T follicular helper cell (primary cell): Measurements from ENCODE around the gene IRF2BPL.

Experiments
- DNase-seq: peaks from one replicate; pipeline ENCODE4 v3.0.0-alpha.2; 2020; ENCODE audit warnings: low read depth

The IRF2BPL gene

DNA sequence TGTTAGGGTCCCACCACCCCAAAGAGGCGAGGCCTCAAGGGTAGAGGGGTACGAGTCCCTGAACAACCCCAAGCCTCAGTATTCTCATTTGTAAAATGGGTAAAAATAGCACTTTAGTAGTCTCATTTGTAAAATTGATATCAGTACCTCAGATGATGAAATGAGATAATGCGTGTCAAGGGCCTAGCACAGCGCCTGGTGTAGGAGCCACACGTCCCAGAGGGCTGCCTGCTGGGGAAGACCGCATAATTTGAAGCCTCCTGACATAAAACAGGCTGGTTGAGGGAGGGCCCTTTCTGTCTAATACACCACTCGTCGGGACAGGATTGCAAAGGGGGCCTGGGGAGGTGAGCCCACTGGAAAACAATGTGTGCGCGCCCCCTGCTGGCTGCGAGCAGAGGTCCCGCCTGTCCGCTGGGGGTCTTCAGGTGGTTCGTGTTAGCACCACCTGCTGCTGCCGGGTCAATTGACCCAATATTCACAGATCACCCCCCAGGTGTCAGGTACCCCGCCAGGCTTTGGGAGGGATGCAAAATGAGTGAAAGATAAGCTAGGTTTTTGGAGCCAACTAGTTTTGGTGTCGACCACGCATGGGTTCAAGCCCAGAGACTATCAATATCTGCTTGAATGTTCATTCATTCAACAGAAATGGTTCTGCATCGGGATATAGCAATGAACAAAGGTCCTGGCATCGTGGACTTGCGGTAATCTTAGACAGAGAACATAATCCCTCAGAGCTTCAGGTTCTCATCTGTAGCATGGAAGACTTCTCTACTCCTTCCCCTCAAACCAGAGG is 24.7 kb upstream of the IRF2BPL start:
- peak; percentile 62 for DNase-seq

DNA sequence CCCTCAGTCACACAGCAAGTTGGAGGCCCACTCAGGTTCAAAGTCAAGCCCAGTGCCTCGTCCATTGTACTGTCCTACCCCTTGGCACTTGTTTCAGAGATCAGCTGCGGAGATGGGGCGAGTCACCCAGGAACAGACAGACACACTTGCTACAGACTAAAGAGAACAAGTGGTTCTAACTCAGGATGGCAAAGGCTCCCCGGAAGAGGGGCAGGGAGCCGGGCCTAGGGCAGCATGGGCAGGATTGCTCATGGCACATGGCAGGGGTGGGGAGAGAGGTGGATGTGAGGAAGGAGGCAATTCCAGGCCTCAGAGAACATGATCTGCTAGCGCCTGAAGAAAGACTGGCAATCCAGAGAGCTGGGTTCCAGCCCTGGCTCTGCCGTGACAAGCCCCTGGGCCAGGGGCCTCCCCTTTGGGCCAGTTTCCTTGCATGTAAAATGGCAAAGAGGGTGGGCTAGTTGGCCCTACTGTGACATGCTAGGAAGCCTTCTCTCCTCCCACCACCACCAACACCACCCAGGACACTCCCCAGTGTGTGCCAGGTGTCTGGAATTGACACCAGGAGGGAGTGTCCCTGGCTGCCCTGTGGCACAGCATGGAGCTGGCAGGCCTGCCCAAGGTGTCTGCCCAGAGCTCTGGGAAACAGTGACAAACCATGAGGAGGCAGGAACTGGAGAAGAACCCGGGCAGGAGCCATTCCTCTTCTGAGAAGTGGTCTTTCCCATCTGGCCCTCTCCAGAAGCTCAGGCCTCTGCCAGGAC is 24.0 kb upstream of the IRF2BPL start:
- DNase-seq, result no peak

DNA sequence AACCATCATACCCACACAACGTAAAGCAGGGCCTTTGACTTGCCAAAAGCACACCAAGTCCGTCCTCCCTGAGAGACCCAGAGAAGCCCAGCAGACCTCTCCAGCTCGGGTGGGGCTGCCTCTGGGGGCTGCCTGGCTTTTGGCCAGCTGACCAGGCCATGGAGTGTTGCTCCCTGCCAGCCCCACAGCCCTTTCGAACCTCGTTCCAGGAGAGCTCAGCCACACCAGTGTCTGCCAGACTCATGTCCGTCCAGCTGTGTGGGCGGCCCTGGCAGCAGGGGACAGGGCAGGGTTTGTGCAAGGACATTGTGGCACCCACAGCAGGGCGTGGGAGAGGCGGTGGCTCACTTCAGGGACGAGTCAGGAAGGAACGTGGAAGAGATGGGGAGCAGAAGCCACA is 22.6 kb upstream of the IRF2BPL start:
- DNase-seq, result no peak

DNA sequence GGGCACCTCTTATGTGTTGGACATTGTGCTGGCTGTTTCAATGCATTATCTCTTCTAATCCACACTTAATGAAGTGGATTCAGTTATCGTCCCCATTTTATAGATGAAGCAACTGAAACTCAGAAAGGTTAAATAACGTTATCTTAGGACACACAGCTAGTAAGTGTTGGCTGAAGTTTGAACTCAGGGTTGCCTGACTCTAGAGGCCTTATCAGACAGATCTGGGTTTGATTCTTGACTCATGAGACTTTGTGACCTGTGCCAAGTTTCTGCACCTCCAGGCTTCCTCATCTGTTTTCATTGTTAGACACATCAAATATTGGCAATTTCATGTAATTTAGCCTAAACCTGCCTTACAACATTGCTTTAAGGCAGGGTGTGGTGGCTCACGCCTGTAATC is 18.2 kb upstream of the IRF2BPL start:
- no peak for DNase-seq

DNA sequence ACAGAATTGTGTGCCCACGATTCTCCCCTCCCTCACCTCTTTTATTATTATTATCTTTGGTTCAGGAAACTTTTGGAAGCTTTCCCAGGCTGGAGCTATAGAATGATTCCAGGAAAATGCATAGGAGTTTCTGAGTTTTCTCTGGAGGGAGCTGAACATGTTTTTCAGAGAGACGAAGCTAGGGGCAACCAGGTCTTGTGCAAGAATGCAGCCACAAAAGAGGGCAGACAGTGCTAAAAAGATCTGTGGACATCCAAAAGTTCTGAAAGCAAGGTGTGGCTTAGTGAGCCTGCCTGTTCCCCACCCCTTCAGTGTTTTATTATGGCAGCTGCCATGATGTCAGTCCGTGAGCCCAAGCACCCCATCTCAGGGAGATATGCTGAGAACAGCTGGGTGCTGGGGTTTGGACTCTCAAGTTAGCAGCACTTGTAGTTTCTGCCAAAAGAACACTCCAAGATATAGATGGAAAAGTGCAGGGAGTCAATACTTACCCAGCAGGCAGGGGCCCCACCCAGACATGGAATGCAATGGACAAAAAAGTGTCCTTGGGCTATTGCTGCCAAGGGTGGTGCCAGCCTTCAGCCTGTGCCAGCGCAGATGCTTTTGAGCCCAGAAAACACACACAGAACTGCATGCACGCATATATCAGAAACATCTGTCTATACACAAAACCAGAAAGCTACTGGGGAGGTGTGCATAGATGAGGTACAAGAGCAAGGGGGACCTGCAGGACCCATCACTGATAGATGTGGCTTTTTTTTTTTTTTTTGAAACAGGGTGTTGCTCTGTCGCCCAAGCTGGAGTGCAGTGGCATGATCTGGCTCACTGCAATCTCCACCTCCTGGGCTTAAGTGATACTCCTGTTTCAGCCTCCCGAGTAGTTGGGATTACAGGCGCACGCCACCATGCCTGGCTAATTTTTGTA is 17.0 kb upstream of the IRF2BPL start:
- no peak for DNase-seq

DNA sequence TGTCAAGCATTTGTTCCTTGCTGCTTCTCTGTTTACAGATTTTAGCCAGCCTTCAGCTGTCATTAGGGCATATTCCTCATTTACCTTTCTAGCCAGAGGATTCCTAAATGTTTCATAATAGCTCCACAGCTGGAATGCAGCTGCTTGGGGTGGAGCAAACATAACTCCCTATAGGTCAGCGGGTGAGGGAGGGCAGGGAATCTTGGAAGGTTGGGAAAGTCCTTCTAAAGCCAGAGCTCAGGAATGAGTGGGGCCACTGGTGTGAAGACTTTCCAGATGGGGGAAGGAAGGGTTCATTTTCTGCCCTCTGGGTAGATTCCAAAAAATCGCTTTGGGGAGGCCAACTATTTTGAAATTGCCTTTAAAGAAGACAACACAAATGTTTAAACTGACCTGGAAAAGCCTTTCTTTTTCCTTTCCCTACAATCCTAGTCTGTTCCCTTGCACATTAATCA is 16.3 kb upstream of the IRF2BPL start:
- DNase-seq, result no peak

DNA sequence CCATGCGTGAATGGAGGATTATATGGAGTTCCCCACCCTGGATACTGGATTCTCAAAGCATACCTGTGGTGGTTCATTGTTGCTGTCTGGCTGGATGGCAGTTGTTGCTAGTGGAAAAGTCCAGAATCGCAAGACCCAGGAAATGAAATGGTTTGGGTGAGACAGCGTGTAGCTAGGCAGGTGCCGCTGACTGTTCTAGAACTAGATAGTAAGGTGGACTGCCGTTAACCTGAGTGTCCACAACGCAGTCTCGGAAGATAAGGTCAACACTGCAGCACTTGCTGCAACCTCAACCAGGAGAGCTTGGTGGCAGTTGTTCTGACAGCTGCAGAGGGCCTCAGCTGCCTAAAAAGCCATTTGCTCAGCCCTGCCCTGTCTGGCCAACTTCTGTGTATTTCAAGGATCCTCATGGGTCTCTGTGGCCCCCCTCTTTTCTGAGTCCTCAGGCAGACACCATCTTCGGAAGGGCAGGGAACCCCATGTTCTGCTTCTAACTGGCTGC is 15.5 kb upstream of the IRF2BPL start:
- no peak for DNase-seq

DNA sequence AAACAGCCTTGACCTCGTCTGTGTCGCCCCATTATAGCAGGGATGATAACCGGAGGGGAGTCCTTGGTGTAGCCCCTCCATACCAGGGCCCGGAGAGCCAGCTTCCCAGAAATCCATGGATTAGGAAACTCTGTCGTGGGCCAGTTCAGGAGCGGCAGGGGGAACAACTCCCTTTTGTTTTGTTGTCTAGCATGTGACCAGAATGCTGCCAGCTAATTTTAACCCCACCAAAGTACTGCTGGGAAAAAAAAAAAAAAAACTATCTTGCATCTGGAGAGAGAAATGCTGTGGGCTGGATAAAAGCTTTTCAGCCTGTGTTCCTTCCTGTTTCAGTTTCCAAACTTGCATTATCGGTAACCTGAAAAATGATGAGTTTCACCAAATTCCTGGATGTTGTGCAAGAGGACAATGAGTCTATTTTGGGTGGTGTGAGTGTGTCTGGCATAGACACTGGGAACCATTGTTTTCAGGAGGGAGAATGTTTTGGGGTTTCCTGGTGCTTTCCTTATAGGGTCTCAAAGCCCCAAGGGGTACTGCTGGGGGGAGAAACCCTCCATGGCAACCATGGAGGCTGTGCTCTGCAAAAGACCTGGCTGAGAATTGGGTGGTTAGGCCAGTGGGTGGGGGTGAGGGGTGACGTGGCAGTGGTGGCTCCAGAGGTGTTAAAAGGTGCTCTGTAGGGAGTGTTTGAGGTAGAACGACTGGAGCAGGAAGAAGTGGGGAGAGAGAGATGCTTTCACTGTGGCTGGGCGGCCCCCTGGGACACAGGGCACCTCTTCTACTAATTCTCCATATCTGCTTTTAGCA is 14.9 kb upstream of the IRF2BPL start:
- no peak for DNase-seq

DNA sequence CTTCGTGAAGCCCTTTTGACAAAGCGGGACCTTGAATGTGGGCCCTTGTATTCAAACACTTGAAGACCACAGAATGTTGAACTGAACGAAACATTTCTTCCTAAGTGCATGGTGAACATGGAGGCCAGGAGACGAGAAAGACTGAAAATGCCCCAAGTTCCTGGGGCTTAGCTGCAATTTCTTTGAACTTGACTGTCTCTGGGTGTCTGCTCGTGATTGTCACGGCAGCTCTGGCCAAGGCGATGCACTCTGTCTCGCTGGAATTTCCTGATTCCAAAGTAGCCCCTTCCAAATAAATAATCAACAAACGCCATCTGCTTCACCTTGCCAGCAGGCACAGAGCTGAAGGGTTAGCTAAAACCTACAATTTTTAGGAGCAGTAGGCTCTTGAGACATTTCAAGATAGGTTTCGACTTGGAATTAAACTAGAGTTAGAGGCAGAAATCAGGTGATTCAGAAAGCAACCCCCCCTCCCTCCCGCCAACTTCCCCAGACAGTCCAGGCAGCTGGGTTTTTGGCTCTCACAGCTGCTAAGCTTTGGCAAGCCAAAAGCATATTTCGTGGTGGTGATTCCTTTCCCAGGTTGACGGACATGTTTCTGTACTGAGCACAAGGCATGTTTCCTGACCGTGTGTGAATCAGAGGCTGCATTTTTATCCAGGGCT is 13.5 kb upstream of the IRF2BPL start:
- DNase-seq, result no peak

DNA sequence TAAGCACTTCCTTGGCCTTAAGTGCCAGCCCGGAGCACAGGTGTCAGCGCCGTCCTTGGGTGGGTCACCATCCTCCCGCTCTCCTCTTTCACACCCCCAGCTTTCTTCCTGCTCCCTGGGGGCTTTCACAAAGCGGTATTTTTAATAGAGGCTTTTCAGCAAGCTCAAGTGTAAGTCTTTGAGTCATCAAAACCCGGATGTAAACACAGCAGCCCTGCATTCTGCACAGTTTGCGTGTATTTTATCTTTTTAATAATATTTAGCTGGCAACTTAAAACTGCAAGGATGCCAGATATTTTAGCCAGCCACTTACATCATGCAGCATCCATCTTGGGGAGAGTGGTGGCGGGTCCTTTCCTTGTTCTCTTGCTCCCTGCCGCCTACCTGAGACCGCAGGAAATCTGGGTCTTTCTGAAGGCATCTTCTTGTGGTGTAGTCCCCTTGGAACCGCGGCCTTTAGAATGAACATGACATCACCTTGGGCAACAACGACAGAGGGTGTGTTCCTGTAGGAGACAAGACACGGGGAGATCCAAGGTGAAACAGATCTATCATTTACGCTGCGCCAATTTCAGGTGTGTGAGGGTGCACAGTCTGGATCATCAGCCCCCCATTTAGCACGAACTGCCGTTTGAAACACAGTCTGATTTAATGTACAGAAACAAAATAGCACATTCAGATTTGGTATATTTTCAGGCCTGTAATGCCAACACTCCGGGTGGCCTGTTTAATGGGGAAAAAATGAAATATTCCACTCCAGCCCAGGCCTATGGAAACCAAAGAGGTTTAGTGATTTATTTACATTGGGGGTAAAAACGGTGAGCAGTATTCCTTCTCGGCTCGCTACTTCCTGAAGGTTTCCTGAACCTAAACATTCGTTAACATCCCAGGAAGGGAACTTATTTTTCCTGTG is 12.5 kb upstream of the IRF2BPL start:
- DNase-seq, result peak; percentile 44

DNA sequence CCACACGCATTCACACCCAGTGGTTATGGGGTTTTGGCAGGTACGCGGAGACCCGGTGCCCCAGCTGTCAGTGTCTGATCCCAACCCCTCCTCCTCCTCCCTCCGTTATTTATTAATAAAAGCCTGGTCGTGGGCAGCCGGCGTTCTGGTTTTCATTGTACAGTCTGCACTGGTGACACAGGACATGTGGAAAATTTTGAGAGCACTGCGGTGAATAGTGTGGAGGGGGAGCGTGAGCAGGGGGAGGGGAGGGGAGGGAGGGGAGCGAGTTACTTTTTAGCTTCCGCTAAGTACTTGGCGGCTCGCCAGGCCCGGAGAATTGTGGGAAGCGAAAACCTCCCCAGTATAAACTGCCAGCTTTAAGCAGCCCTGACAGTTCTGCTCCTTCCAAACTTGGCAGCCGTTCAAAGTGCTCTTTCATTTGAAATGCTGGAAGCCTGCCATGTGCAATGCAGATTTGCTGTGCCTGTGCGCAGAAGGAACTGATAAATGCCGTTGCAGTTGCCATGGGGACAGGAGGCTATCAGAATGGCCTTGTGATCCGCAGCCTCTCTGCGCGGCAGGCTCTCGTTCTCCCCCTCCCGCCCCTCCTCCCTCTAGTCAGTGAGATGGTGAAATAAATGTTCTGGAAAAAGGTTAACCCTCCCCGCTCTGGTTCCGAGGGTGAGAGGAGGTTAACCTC is 11.7 kb upstream of the IRF2BPL start:
- peak; percentile 97 for DNase-seq

DNA sequence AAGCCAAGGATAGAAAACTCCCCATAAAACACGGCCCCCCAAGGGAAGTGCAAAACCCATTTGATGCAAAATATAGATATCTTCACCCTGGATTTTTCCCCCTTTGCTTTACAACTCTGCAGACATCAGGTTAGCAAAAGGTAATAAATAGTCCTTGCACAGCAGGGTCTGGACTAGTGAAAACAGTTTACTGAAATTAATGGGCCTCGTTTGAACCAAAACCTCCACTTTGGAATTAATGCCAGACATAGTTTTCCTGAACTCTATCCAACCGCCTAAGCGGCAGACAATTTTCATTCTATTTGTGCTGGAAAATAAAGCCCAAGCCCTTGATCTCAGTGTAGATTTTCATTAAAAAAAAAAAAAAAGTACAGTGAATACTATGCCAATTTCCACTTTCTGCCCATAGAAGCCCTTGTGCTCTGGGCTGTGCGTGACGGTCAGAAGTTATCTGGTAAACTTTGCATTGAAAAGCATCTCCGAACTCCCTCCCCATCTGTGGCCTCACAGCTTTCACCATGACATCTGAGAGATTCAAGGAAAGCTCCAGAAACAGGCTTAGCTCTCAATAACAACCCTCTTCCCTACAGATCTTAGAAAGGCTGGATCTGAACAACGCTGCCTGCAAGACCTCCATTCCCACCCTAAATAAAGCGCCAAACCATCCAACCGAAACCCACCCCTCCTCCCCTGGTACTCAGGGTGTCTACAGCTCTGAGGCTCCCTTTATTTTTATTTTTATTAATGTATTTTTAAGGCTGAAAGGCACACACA is 11.0 kb upstream of the IRF2BPL start:
- DNase-seq, result no peak

DNA sequence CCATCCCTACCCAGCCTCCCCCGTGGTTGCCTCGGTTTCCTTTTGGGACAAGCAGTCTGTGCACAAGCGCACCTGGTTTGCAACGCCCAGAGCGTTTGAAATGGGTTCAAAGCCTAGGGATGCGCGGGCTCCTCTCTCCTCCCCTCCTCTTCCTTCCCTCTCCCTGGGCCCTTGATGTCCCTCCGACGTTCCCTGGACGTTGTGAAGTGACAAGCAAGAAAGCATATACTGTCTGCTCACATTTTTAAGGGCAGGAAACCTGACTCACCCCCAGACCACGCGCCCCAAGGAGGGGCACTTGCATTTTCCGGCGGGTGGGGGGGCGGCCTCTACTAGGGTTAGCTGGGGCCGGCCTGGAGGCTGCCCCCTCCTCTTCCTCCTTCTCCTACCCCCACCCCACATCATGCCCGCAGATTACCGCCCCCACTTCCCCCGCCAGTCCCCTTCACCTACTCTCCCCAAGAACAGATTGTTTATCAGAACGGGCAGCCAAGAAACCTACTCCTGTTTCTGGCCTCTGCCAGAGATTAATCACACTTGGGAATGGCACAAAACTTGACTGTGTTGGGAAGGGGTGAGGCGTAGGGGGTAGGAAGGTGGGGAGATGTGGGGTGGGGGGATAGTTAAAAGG is 9.5 kb upstream of the IRF2BPL start:
- no peak for DNase-seq

DNA sequence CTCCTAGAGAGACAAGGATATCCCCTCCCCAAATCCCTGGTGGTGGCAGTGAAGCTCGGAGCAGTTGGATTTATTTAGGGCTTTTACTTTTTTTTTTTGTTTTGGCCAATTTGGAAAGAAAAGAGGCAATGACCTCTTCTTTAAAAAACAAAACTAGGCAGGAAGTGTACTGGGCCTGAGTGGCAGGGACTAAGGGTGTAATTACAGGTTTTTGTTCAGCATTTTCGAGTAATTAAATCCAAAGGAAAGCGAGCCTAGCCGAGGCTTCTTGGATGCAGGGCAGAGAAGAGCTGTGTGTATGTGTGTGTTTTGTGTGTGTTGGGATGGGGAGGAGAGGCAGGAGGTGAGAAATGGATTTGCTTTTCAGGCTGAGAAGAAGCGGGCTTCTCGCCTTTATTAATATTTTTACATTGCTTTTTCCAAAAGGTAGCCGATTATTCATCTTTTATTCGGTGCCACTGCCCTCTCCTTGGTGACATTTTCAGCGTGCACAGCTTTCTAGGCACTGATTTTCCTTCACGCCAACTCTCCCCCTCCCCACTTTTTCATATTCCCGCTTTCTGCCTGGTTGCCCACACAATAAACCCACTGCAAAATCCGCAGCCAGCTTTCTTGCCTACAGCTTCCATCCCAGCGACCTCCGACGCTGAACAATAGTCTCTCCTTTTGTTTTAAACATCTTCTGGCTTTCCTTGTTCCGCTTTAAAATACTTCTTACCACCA is 8.9 kb upstream of the IRF2BPL start:
- DNase-seq, result no peak

DNA sequence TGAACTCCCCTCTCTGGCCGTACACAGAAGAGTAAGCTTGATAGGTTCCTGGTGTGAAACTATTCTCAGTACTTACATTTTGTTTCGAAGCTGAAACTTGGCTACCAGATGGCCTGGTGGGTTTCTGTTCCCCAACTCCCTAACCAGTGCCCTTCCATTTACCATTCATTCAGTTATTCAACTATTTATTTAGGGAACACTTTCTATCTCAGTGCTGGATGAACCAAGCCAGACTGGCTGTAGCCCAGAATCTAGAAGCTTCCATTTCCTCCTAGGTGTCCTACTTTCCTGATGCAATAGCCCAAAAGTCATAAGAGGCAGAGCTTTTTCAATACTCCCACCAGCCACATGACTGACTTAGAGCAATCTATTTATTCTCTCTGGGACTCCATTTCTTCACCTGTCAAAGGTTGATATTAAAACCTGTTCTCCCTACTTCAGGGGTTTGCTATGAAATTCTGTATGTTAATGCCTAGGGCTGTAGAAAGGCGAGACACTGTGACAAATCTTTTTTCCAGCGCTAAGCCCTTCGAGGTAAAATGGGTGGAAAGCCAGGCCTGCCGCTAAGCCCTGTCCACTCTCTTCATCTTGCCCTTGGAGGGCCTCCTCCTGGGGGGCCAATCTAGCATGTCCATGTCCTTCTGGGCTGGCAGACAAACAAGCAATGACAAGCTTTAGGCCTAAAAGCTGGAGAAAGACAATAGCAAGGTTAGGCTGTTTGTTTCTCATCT is 8.1 kb upstream of the IRF2BPL start:
- DNase-seq, result no peak

DNA sequence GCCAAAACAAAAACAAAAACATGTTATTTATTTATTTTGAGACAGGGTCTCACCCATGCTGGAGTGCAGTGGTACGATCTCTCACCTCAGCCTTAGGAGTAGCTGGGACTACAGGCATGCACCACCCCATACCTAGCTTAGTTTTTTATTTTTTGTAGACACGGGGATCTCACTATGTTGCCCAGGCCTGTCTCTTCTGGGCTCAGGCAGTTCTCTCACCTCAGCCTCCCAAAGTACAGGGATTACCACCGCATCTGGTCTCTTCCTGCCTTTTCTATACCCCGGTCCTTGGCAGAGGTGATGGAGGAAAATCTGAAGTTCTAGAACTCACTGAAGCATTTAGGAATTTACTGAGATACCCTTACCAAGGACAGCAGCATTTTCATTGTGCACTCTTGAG is 6.8 kb upstream of the IRF2BPL start:
- DNase-seq, result no peak
